GM19468 (cell line): ENCODE measurements around the gene CYP27B1.

Source experiments
- ATAC-seq: cut with Tn5 transposase; IDR thresholded peaks from one replicate; pipeline ENCODE4 v1.9.1; 2021; ENCODE audit warnings: mild to moderate bottlenecking, moderate library complexity, moderate number of reproducible peaks; ENCODE audit not compliant: unreplicated experiment; ENCODE audit errors: extremely low read depth

Gene CYP27B1, protein sequence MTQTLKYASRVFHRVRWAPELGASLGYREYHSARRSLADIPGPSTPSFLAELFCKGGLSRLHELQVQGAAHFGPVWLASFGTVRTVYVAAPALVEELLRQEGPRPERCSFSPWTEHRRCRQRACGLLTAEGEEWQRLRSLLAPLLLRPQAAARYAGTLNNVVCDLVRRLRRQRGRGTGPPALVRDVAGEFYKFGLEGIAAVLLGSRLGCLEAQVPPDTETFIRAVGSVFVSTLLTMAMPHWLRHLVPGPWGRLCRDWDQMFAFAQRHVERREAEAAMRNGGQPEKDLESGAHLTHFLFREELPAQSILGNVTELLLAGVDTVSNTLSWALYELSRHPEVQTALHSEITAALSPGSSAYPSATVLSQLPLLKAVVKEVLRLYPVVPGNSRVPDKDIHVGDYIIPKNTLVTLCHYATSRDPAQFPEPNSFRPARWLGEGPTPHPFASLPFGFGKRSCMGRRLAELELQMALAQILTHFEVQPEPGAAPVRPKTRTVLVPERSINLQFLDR

GRCh38 chr12:57766464-57767304 is at the start of gene CYP27B1:
Gene CYP27B1, minus strand, starts transcription at chr12:57767078. Its CDS starts 37 bp downstream, at chr12:57767041.
- ATAC-seq: no peak

DNA sequence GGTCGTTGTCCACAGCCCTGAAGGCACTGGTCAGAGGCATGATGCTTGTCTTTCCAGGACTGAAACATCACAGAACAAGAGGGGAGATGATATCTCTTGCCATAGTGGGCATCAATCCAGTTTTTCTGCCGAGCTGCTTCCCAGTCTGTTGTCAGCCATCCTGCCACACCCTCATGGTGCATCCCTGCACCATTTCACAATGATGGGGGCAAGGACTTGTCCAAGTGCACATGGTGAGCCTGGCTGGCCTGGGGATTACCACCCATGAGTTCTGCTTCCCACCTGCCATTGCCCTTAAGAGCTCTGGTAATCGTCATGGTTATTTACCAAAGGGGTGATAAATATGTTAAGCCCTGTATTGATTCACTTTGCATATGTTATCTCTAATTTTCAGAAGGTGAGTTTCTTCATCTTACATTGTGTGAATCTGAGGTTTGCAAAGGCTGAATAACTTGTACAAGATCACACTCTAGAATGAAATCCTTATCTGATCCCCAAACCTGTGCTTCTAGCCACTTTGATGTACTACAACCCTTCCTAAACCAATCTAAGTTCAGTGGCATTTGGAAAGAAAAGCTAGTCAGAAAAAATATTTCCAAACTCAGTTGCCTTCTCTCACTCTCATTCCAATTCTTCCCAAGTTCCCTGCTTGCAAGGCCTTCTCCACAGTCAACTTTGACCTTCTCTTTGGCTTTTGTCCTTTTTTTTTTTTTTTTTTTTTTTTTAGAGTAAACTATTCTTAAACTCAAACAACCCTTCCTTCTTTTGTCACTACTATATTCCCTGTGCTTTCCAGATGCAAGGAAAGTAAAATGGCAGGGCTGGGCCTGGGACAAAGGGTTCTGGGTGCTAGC is 49.4 kb upstream of the CYP27B1 start:
- no peak for ATAC-seq

DNA sequence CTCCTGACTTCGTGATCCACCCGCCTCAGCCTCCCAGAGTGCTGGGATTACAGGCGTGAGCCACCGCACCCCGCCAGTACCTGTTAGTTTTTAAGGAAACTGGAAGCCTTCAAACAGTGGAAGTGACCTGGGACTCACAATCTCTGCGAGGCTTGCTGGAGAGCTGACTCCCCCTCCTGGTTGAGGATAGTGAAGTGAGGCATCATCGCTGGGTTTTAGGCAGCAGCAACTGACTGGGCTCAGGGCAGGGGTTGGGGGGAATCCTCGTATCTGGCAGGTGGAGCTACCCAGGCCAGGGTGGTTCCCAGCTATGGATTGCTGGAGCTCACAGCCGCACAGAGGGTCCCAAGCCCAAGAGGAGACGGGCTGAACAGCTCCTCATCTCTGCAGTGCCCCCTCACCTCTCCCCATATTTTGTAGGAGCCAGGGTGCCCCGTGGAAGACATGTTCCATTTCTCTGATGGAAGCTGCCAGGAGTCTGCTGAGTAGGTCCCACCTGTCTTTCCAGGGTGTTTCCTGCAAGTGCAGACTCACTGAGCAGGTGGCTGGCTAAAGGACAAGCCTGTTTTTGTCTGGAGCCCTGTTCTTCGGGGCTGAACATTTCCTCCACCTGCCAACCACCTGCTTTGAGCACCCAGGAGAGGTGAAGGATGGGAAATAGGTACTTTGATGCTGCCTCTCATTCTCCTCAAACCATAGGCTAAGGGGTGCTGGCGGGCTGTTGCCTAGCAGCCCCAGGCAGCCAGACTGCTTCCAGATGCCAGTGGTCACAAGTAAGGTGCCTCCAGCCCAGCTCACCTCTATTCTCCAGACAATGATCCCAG is 48.5 kb upstream of the CYP27B1 start:
- ATAC-seq: no peak

GRCh38 chr12:57813971-57814772 is 47.3 kb upstream of the CYP27B1 start:
- ATAC-seq: no peak

DNA sequence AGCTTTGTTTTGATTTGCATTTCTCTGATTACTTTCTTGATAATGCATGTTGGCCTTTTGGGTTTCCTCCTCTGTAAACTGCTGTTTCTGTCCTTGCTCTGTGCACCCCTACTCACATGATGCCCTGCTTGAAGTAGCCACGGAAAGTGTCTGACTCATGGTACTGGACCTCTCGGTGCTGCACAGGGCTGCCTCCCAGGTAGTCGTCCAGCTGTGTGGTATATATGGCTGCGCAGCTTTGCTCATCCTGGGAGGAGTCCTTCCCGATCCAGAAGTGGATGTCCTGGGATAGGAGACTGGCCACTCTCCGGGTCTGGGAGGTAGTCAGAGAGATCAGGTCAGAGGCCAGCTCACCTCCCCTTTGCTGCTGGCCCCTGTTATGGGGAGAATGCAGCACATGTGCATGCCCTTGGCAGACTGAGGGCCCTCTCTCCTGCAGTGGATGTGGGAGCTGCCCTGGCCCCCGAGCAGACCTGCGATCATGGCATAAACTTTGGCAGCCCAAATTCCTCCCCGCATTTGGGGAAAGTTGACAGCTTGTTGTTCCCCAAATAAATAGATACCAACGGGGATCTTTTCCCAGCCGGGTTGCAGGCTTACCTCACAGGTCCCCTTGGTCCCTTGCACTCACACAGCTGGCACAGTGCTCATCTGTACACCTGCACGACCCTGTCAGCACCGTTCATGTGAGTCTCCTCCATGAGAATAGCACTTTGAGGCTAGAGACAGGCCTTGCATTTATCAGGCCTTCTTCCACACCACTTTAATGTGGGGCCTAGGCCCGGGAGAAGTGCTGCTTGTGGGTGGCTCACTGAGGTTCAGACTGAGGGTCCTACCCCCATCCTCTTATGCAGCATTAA is 46.5 kb upstream of the CYP27B1 start:
- no peak for ATAC-seq

DNA sequence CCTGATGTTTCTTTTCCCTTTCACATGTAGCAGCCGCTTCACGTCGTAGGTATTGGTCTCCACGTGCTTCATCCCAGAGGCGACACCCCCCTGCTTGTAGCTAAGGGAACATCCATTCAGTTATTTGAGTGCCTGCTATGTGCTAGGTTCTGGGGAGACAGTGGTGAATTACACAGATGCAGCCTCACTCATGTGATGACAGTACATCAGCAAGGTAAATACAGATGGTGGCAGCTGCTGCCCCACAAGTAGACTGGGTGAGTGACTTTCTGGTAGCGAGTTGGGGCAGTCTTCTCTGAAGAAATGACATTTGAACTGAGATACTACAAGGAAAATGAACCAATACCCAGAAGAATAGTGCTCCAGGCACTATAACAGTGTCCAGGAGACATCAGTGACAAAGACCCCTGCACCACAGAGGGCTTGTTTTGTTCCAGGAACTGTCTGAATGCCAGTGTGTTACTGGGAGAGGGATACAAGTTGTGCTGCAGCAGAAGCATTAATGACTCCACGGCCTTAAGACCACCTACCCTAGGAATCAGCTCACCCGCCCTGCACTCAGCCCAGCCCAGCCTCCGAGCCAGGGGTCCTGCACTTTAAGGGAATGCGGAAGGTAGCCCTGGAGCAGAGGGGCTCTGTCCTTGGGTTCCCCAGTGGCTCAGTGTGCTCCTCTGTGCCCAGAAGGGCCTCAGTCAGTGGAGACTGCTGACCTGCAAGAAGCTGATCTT is 44.3 kb upstream of the CYP27B1 start:
- ATAC-seq: no peak

DNA sequence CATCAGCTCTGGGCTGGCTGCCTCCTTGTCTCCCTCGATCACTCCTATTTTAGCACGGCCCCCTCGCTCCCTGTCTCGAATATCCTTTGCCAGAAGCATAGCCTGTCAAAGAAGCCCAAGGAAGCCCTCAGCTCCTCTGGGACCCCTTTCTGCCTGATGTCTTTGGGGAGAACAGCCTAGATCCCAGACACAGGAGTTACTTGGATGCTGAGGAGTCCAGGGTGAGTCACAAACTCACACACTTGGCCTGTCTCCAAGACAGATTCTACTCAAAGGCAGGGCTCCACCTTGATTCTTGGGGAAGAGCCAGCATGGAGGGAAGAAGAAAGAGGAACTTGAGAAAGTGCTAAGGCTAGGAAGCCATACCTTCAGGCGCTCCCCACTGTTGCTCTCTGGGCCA is 43.6 kb upstream of the CYP27B1 start:
- no peak for ATAC-seq

DNA sequence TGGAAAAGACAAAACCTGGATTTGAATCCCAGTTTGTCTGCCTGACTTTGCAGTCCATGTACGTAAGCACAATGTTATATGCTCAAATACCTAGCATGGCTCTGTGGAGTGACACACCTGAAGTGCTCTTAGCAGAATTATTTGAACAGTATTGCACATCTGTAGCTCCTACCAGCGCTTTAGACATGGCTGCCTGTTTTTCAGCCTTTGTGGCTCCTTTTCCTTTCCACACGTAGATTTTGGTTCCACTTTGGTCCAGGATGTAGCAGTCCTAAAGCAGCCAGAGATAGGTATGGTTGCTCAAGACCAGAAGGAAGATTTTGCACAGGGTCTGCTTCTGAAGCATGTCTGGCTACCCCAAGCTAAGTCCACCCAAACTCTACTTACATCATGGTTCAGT is 42.5 kb upstream of the CYP27B1 start:
- no peak for ATAC-seq

DNA sequence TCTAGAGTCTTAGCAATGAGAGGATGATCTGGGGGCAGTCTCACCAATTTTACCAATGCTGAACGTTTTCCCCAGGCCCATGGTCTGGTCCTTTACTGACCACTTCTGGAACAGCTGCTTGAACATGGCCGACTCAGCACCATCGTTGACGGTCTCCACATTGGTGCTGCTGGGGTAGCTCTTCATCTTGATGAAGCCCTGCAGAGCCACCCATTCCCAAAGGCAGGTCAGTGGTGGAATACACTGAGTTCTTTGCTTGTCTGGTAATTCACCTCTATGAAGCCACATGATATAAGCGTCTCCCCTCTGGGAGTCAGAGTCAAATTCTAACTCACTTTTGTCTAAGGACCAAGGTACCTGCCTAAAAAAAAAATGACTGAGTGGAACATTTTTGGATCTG is 41.5 kb upstream of the CYP27B1 start:
- ATAC-seq: no peak

DNA sequence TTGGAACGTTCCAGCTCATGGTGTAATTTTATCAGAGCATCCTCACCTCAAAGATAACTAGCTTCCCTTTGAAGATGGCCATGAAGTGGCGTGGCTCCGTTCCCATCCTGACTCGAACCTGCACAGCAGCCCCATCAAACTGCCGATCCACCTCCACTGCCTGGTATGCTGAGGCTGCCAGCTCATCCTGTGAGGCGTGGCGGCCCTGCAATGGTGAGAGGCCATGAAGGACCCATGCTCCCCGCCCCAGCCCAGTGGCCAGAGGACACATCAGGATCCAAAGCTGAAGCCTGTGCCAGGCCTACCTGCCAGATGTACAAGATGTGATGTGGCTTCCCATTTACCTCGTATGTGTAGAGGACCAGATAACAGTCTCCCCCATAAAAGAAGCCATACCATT is 40.4 kb upstream of the CYP27B1 start:
- ATAC-seq: no peak

DNA sequence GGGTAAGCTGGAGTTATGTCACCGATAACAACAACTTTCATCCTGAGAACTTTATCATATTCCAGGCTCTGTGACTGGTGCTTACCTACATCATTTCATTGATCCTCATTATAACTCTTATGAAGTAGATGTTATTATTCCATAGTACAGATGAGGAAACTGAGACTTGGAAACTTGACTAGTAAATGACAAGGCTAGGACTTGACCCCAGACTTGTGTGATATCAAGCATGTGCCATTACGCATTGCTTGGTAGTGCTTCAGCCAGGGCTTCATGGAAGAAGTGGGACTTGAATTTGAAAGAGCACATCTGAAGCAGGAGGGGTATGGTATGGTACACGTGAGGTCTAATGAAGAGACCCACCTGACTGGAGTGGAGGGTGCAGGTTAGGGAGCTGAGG is 39.8 kb upstream of the CYP27B1 start:
- ATAC-seq: no peak

DNA sequence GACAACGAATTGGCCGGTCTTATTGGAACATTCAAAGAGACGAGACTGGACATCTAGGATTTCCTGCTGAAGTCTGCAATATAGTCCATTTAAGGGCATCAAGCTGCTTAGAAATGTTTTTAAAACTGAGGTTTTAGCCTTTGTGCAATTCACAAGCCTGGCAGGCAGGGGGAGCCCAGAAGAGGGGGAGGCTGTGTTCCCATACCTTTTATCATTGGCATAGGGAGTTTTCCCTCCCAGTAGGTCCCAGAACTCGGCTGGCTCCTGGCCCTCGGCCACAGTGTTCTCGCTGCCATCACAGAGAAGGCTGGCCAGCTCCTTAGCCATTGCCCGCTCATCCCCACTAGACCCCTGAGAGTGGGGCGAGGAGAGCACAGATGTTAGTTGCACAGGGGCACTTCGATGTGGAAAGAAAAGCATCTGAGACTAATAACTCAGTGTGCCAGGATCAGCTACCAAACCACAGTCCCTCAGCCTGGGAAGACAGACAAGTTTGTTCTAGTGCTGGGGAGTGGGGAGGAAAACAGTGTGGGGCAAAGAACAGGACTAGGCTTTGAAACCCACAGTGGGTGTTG is 36.5 kb upstream of the CYP27B1 start:
- ATAC-seq: no peak

DNA sequence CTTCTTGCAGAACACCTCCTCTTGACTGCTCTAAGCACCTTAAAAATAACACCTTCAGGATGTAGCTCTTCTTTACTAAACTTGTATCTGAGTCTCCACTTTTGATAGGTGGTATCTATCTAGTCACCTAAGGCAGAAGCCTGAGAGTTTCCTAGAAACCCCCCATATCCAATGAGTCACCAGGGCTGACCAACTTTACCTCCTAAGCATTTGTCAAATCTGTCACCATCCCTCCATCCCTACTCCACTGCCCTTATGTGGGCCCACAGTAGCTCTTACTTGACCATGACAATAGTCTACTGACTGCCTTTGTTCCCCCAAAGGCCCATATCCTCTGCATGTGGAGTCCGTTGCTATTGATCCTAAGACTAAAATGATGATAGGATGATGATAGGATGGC is 35.7 kb upstream of the CYP27B1 start:
- ATAC-seq: no peak

- no peak for ATAC-seq
Measured at GRCh38 chr12:57800965-57801364, 34.1 kb upstream of the CYP27B1 start.

DNA sequence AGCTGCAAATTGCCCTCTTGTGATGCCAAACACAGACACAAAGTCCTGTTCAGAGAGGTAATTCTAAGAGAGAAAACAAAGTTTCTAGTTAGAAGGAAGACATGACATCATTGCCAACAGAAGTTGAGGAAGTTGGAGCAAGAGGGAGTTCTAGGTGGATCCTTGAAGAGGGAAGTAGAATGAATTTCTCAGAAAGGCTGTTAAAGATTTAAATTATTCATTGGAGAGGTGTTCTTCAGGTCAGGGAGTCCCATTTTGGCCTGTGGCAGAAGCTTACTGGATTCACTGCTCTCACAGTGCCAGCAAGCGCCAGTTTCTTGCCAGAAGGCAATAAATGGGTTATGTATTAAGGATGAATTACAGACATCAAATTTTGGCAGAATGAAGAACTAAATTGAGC is 31.1 kb upstream of the CYP27B1 start:
- ATAC-seq: no peak

DNA sequence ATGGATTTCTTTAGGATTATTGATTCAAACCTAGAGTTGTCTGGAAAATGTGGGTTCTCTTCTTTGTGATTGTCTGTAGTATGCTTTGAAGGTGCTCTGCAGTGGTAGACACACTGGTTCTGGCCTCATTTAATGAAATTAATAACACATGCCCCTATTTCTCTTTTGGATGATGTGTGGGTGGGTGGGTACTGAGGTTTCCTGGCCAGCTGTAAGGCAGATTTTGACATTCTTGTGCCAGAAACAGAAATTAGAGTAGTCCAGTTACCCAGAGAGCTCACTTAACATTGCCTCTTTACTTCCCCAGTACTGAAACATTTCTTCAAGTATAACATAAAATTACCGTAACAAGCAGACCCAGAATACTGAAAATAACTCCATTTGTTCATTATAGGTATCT is 30.1 kb upstream of the CYP27B1 start:
- ATAC-seq: no peak

DNA sequence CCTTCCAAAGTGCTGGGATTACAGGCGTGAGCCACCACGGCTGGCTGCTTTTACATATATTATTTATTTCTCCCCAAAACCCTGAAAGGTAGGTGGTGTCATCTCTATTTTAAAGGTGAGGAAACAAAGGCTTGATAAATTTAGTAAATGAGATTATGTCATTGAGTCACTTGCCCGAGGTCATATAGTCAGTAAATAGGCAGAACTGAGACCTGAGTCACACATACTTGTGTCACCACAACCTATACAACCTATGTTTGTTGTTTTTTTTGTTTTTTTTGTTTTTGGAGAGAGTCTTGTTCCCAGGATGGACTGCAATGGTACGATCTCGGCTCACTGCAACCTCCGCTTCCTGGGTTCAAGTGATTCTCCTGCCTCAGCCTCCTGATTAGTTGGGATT is 28.5 kb upstream of the CYP27B1 start:
- ATAC-seq: no peak
